HepG2 (cell line): ENCODE data around the gene PTEN. TPM values are rescaled to one million over a fixed set of nuclear protein-coding genes. Genes with fewer than 3 reads are reported as not detected.
A peak's percentile ranks its signal among the peaks of the same experiment; 100 is the strongest.

Experiments used
- ATAC-seq: fragments of 200-7000 bp; cut with Tn5 transposase; 3 replicates; pipeline ENCODE4 v1.9.1; 2020; ENCODE audit warnings: mild to moderate bottlenecking, moderate library complexity
- BruUV-seq: library from RNA; stranded (reverse); fragments of 400-500 nt; replicated peaks from 2 replicates; lab custom pipeline; 2021; lab: Mats Ljungman, UMichigan
- CTCF ChIA-PET: fragments of 300-600 bp; formaldehyde crosslinking; extraction: SDS; loops from one replicate; lab custom pipeline; 2021; ENCODE audit warnings: low total read pairs, inconsistent platforms, low intra/inter-chr PET ratio; lab: Yijun Ruan, JAX
- POLR2A ChIA-PET: fragments of 350-600 bp; sonication (Branson Sonifier 250); formaldehyde crosslinking; loops from one replicate; lab custom pipeline; 2020; ENCODE audit warnings: antibody characterized with exemption, inconsistent platforms; lab: Yijun Ruan, JAX
- DNase-seq: peaks from one replicate; pipeline ENCODE4 v3.0.0-alpha.2; 2015; ENCODE audit warnings: low spot score
- FAIRE-seq: peaks from 3 replicates; lab custom pipeline; 2011; peaks lifted over from hg19 to GRCh38; lab: Jason Lieb, UNC
- H2AFZ ChIP-seq: one replicate; pipeline ENCODE4 v1.6.1; 2011; ENCODE audit warnings: low read length, inconsistent platforms
- H3K27ac ChIP-seq: fragments of 300-600 bp; 3 replicates; pipeline ENCODE4 v1.8.0; 2011; ENCODE audit warnings: mixed run types, mild to moderate bottlenecking, mixed read lengths, low read length, inconsistent platforms; ENCODE audit not compliant: insufficient read depth; ENCODE audit errors: extremely low read length
- H3K27me3 ChIP-seq, 2 experiments: fragments of 200-600 bp in 1 of 2; 2 replicates in 1 of 2; 3 replicates in 1 of 2; pipeline versions ENCODE4 v1.6.0 to v1.8.0; 2011; ENCODE audit warnings: low read length in 2 of 2, mild to moderate bottlenecking in 2 of 2, moderate library complexity in 2 of 2, inconsistent platforms in 1 of 2; ENCODE audit not compliant: insufficient read depth in 2 of 2, control insufficient read depth in 1 of 2
- H3K36me3 ChIP-seq, 2 experiments: fragments of 200-600 bp in 1 of 2; replicated peaks in 1 of 2; 2 replicates in 1 of 2; 3 replicates in 1 of 2; pipeline versions ENCODE4 v1.5.1 to v1.8.0; 2011; ENCODE audit warnings: low read length in 2 of 2, inconsistent platforms in 1 of 2; ENCODE audit not compliant: insufficient read depth in 2 of 2, control insufficient read depth in 1 of 2
- H3K4me1 ChIP-seq: 2 replicates; pipeline ENCODE4 v1.5.1; 2012; ENCODE audit warnings: low read length, inconsistent platforms; ENCODE audit not compliant: insufficient read depth
- H3K4me2 ChIP-seq: 2 replicates; pipeline ENCODE4 v1.6.0; 2011; ENCODE audit warnings: low read depth, low read length, inconsistent platforms
- H3K4me3 ChIP-seq, 3 experiments: fragments of 200-600 bp in 1 of 3; sonication (generic), shearing (Covaris generic) in 1 of 3; replicated peaks in 1 of 3; 2 replicates each; pipeline ENCODE4 v1.5.1; 2011 to 2016; ENCODE audit warnings: low read length in 3 of 3, inconsistent platforms in 2 of 3, low read depth in 2 of 3, mild to moderate bottlenecking in 2 of 3, control low read depth in 1 of 3, mixed read lengths in 1 of 3; ENCODE audit not compliant: insufficient read depth in 1 of 3
- H3K79me2 ChIP-seq: one replicate; pipeline ENCODE4 v1.6.1; 2011; ENCODE audit warnings: low read length, inconsistent platforms; ENCODE audit not compliant: insufficient read depth
- H3K9ac ChIP-seq: 2 replicates; pipeline ENCODE4 v1.6.0; 2011; ENCODE audit warnings: mild to moderate bottlenecking, low read depth, low read length, inconsistent platforms; ENCODE audit not compliant: insufficient read depth
- H3K9me3 ChIP-seq: 2 replicates; pipeline ENCODE4 v1.5.1; 2012; ENCODE audit warnings: mild to moderate bottlenecking, low read length
- H4K20me1 ChIP-seq: 2 replicates; pipeline ENCODE4 v1.6.0; 2011; ENCODE audit warnings: inconsistent platforms, mild to moderate bottlenecking, low read length, moderate library complexity; ENCODE audit not compliant: insufficient read depth
- EP300 ChIP-seq, 3 experiments: sonication (generic) in 1 of 3; formaldehyde crosslinking in 1 of 3; IDR thresholded peaks; 2 replicates each; pipeline versions ENCODE4 v1.5.1 to v1.6.1; 2011 to 2020; ENCODE audit warnings: low read depth in 2 of 3, low read length in 2 of 3, borderline replicate concordance in 1 of 3, improper control_type of control experiment in 1 of 3, mild to moderate bottlenecking in 1 of 3, missing genetic modification reagents in 1 of 3, moderate library complexity in 1 of 3
- IRX3 ChIP-seq: sonication (generic); formaldehyde crosslinking; IDR thresholded peaks from 2 replicates; pipeline ENCODE4 v1.8.1; 2023; ENCODE audit warnings: mild to moderate bottlenecking, low read depth, missing genetic modification reagents, borderline replicate concordance
- MAFF ChIP-seq: IDR thresholded peaks from 2 replicates; pipeline ENCODE4 v1.6.1; 2011; ENCODE audit warnings: low read depth, low read length, improper control_type of control experiment
- MAFK ChIP-seq, 2 experiments: IDR thresholded peaks in 1 of 2; conservative IDR thresholded peaks in 1 of 2; 2 replicates each; pipeline ENCODE4 v1.6.1; 2011; ENCODE audit warnings: improper control_type of control experiment in 2 of 2, low read length in 2 of 2
- NFE2L2 ChIP-seq: fragments of 150-350 bp; IDR thresholded peaks from 2 replicates; pipeline ENCODE4 v1.6.1; 2014; ENCODE audit warnings: low read length
- WGBS: methylation state at CpG from one replicate; pipeline ENCODE4 v1.1.6; 2017; ENCODE audit warnings: low lambda C conversion rate; 5-methylcytosine and 5-hydroxymethylcytosine counted together
- in situ Hi-C: cut with HindIII; loops from 2 replicates; pipeline ENCODE4 v1.10.0; 2017; ENCODE audit warnings: low pct_unique_long_range_greater_than_20kb; ENCODE audit not compliant: extremely low pct_ligation_motif_present
- intact Hi-C: fragments of 100-400 bp; cut with micrococcal nuclease; formaldehyde crosslinking; loops from one replicate; pipeline ENCODE4 v1.10.0; 2022; ENCODE audit not compliant: unreplicated experiment
- polyA plus RNA-seq, 8 experiments: library from polyadenylated mRNA; depleted of rRNA in 3 of 8; stranded (reverse) in 7 of 8; unstranded in 1 of 8; fragments of >200 nt; fragmentation: Illumina TruSeq in 4 of 8; extraction: Trizol in 4 of 8; gene quantifications; 2 replicates each; pipeline versions ENCODE4 v1.2.1 to v1.2.3, GENCODE V29; 2011 to 2016; ENCODE audit warnings: low read depth in 4 of 8, missing spikeins in 1 of 8, mixed read lengths in 1 of 8; ENCODE audit not compliant: insufficient read depth in 1 of 8
- total RNA-seq, 5 experiments: library from RNA; depleted of rRNA; stranded (reverse); fragments of >200 nt; fragmentation: Illumina TruSeq; extraction: Trizol; gene quantifications; 2 replicates each; pipeline ENCODE4 v1.2.3, GENCODE V29; 2016; ENCODE audit warnings: low read depth in 1 of 5

PTEN gene
- total and polyA plus RNA-seq, 2 of the 13 experiments (the other 11 are each of a cell fraction or from before 2014, with no cell fraction given) = 30.3 to 61.3 TPM

GRCh38 chr10:87865241-87865881 lies 1.9 kb downstream of the PTEN start:
- Histone ChIP-seq H3K27ac (peak overlapping the region; percentile 88), H3K79me2 (peaks cover 63% of the 10 kb centered on the region), H3K4me2 (peak overlapping the region; percentile 76), H4K20me1 (peaks cover 48% of the 10 kb centered on the region), H3K9ac (peak overlapping the region; percentile 82), H3K27me3 (no peaks in the 10 kb centered on the region; a peak in 1 of 5 replicates), H3K4me3 (peak overlapping the region; percentile 65 to 94 (median 80)), H2AFZ (no peak overlapping the region), H3K4me1 (peaks cover 32% of the 10 kb centered on the region), H3K36me3 (no peaks in the 10 kb centered on the region), H3K9me3 (no peaks in the 10 kb centered on the region)
- no peak for DNase-seq
- intact Hi-C loops (no loop called here), in situ Hi-C loops (no loop called here)
- TSS peak; percentile 43 for BruUV-seq
- CTCF ChIA-PET = no interaction called here
- ATAC-seq = no peak
- FAIRE-seq = no peak
- POLR2A ChIA-PET = no interaction called here
- TF ChIP-seq IRX3 (CRISPR knock-in tag) (no peak), MAFK (conservative IDR thresholded peaks at IDR 0.05 in 1 of 2, IDR thresholded peaks at IDR 0.05 in 1 of 2; ENCODE audit: low read length in 2 of 2) (peak in 1 of 2 experiments; percentile 30; a peak in 1 of 4 replicates), MAFF (0 out of 2 replicates have a peak, but pooled peaks have one; percentile 8)
- WGBS = 2% methylated on average over 4 of the region's 4 CpGs

- WGBS = 12% methylated on average over 3 of the region's 3 CpGs
- CTCF ChIA-PET = no interaction called here
These were observed 3.1 kb downstream of the PTEN start for GRCh38 chr10:87866412-87866974.

More at GRCh38 chr10:87866412-87866974, 3.1 kb downstream of the PTEN start:
- no TSS peak for BruUV-seq
- Histone ChIP-seq H3K4me3 (peak overlapping the region; percentile 65 to 94 (median 80)), H2AFZ (no peak overlapping the region), H3K4me2 (peak overlapping the region; percentile 76), H3K9me3 (no peaks in the 10 kb centered on the region), H3K27me3 (no peaks in the 10 kb centered on the region; a peak in 1 of 5 replicates), H3K36me3 (no peaks in the 10 kb centered on the region), H3K79me2 (peaks cover 74% of the 10 kb centered on the region), H3K9ac (peak overlapping the region; percentile 82), H3K27ac (peak overlapping the region; percentile 11), H3K4me1 (peaks cover 33% of the 10 kb centered on the region), H4K20me1 (peaks cover 52% of the 10 kb centered on the region)
- ATAC-seq (no peak), FAIRE-seq (no peak), DNase-seq (no peak)
- no peak for TF ChIP-seq EP300 (IDR thresholded peaks at IDR 0.05; ENCODE audit: low read depth in 2 of 2, low read length in 2 of 2)
- TF ChIP-seq EP300 (CRISPR knock-in tag; IDR thresholded peaks at IDR 0.05; ENCODE audit: borderline replicate concordance) = no peak
- peak; percentile 50; the same call in 1 of the 2 replicates for TF ChIP-seq NFE2L2
- in situ Hi-C loops = no loop called here
- POLR2A ChIA-PET = no interaction called here
- intact Hi-C loops = no loop called here
